H9 (cell line): ENCODE measurements around the gene ADSL. TPM values are rescaled to one million over a fixed set of nuclear protein-coding genes. Genes with fewer than 3 reads are reported as not detected.

ENCODE experiments used
- DNase-seq: peaks from one replicate; pipeline ENCODE4 v3.0.0-alpha.2; 2017
- H2AFZ ChIP-seq: one replicate; pipeline ENCODE4 v1.6.1; 2013; ENCODE audit warnings: mild to moderate bottlenecking, low read length, control low read depth, moderate library complexity
- H2AK5ac ChIP-seq: 2 replicates; pipeline ENCODE4 v1.6.1; 2013; ENCODE audit warnings: low read length, control low read depth, mixed read lengths; ENCODE audit not compliant: insufficient read length
- H2BK120ac ChIP-seq: one replicate; pipeline ENCODE4 v1.6.1; 2013; ENCODE audit warnings: low read depth, mild to moderate bottlenecking, low read length, control low read depth, inconsistent platforms; ENCODE audit not compliant: poor library complexity, severe bottlenecking
- H2BK12ac ChIP-seq: 2 replicates; pipeline ENCODE4 v1.6.1; 2013; ENCODE audit warnings: low read length, control low read depth, mixed read lengths, low read depth; ENCODE audit not compliant: insufficient read length
- H2BK15ac ChIP-seq: 2 replicates; pipeline ENCODE4 v1.6.1; 2013; ENCODE audit warnings: low read depth, low read length, control low read depth
- H2BK20ac ChIP-seq: one replicate; pipeline ENCODE4 v1.6.1; 2013; ENCODE audit warnings: low read depth, mild to moderate bottlenecking, low read length, control low read depth, inconsistent platforms; ENCODE audit not compliant: poor library complexity, severe bottlenecking
- H2BK5ac ChIP-seq: 2 replicates; pipeline ENCODE4 v1.6.1; 2013; ENCODE audit warnings: low read length, control low read depth, mixed read lengths; ENCODE audit not compliant: insufficient read length
- H3K14ac ChIP-seq: 2 replicates; pipeline ENCODE4 v1.6.1; 2013; ENCODE audit warnings: low read length, control low read depth; ENCODE audit not compliant: insufficient read depth
- H3K18ac ChIP-seq: 2 replicates; pipeline ENCODE4 v1.6.1; 2013; ENCODE audit warnings: low read depth, mild to moderate bottlenecking, mixed read lengths, low read length, control low read depth; ENCODE audit not compliant: insufficient read length
- H3K23ac ChIP-seq: 2 replicates; pipeline ENCODE4 v1.6.1; 2013; ENCODE audit warnings: low read length, control low read depth, mixed read lengths, low read depth; ENCODE audit not compliant: insufficient read length
- H3K23me2 ChIP-seq: 2 replicates; pipeline ENCODE4 v1.6.1; 2013; ENCODE audit warnings: low read depth, mild to moderate bottlenecking, mixed read lengths, low read length, control low read depth; ENCODE audit not compliant: insufficient read length, poor library complexity, severe bottlenecking
- H3K27ac ChIP-seq: 2 replicates; pipeline ENCODE4 v1.5.1; 2013; ENCODE audit warnings: low read length, control low read depth, mixed read lengths, low read depth; ENCODE audit not compliant: insufficient read length
- H3K27me3 ChIP-seq: 2 replicates; pipeline ENCODE4 v1.6.1; 2013; ENCODE audit warnings: low read length, control low read depth, inconsistent platforms; ENCODE audit not compliant: insufficient read depth
- H3K4ac ChIP-seq: 2 replicates; pipeline ENCODE4 v1.6.1; 2013; ENCODE audit warnings: low read depth, mild to moderate bottlenecking, control low read depth, inconsistent platforms, low read length, moderate library complexity
- H3K4me1 ChIP-seq: 2 replicates; pipeline ENCODE4 v1.6.1; 2013; ENCODE audit warnings: low read length, control low read depth, inconsistent platforms; ENCODE audit not compliant: insufficient read depth
- H3K4me2 ChIP-seq: 2 replicates; pipeline ENCODE4 v1.6.1; 2013; ENCODE audit warnings: low read length, control low read depth, mixed read lengths; ENCODE audit not compliant: insufficient read length, insufficient read depth
- H3K56ac ChIP-seq: 2 replicates; pipeline ENCODE4 v1.6.1; 2013; ENCODE audit warnings: low read depth, mild to moderate bottlenecking, mixed read lengths, low read length, control low read depth; ENCODE audit not compliant: insufficient read length
- H3K79me1 ChIP-seq: 2 replicates; pipeline ENCODE4 v1.6.1; 2013; ENCODE audit warnings: low read depth, mild to moderate bottlenecking, moderate library complexity, low read length, control low read depth, inconsistent platforms; ENCODE audit not compliant: insufficient read depth, poor library complexity, severe bottlenecking
- H3K79me2 ChIP-seq: 2 replicates; pipeline ENCODE4 v1.6.1; 2013; ENCODE audit warnings: low read length, control low read depth, inconsistent platforms; ENCODE audit not compliant: insufficient read depth
- H3K9ac ChIP-seq: 2 replicates; pipeline ENCODE4 v1.6.1; 2013; ENCODE audit warnings: low read length, control low read depth, mixed read lengths; ENCODE audit not compliant: insufficient read length; ENCODE audit errors: extremely low read depth
- H3K9me3 ChIP-seq: one replicate; pipeline ENCODE4 v1.6.1; 2013; ENCODE audit warnings: low read depth, low read length, inconsistent platforms; ENCODE audit not compliant: control insufficient read depth
- H3T11ph ChIP-seq: one replicate; pipeline ENCODE4 v1.6.1; 2013; ENCODE audit warnings: mild to moderate bottlenecking, low read length, control low read depth, inconsistent platforms
- H4K20me1 ChIP-seq: one replicate; pipeline ENCODE4 v1.6.1; 2013; ENCODE audit not compliant: control insufficient read depth, insufficient read length, insufficient read depth
- H4K5ac ChIP-seq: 2 replicates; pipeline ENCODE4 v1.6.1; 2013; ENCODE audit warnings: low read depth, mild to moderate bottlenecking, mixed read lengths, low read length, control low read depth; ENCODE audit not compliant: insufficient read length
- H4K8ac ChIP-seq: replicated peaks from 2 replicates; pipeline ENCODE4 v1.6.1; 2013; ENCODE audit warnings: low read length, control low read depth, mixed read lengths, low read depth; ENCODE audit not compliant: insufficient read length
- H4K91ac ChIP-seq: 2 replicates; pipeline ENCODE4 v1.6.1; 2013; ENCODE audit warnings: low read depth, mild to moderate bottlenecking, moderate library complexity, mixed read lengths, low read length, control low read depth; ENCODE audit not compliant: insufficient read length
- H3K27ac Mint-ChIP-seq, 3 experiments: 2 replicates in 2 of 3; 3 replicates in 1 of 3; pipeline ENCODE4 v1.8.0; 2020 to 2021; ENCODE audit warnings: mixed read lengths in 3 of 3, mild to moderate bottlenecking in 1 of 3, moderate library complexity in 1 of 3
- H3K27me3 Mint-ChIP-seq: 2 replicates; pipeline ENCODE4 v1.8.0; 2021; ENCODE audit warnings: low read depth, mild to moderate bottlenecking, moderate library complexity, mixed read lengths
- H3K36me3 Mint-ChIP-seq, 3 experiments: 2 replicates in 2 of 3; 3 replicates in 1 of 3; pipeline ENCODE4 v1.8.0; 2020 to 2021; ENCODE audit warnings: low read depth in 3 of 3, mixed read lengths in 3 of 3; ENCODE audit not compliant: insufficient read depth in 1 of 3
- H3K4me1 Mint-ChIP-seq, 2 experiments: 2 replicates each; pipeline ENCODE4 v1.8.0; 2020; ENCODE audit warnings: mixed read lengths in 2 of 2
- H3K4me3 Mint-ChIP-seq, 2 experiments: 2 replicates in 1 of 2; 3 replicates in 1 of 2; pipeline ENCODE4 v1.8.0; 2020 to 2021; ENCODE audit warnings: mild to moderate bottlenecking in 2 of 2, mixed read lengths in 2 of 2, moderate library complexity in 1 of 2
- H3K9me3 Mint-ChIP-seq, 2 experiments: 2 replicates in 1 of 2; 3 replicates in 1 of 2; pipeline ENCODE4 v1.8.0; 2020; ENCODE audit warnings: mild to moderate bottlenecking in 2 of 2, mixed read lengths in 2 of 2, moderate library complexity in 1 of 2
- WGBS: extraction: QIAGEN DNeasy Blood & Tissue Kit; methylation state at CpG from one replicate; pipeline ENCODE4 v1.1.7; 2013; ENCODE audit warnings: missing lambda C conversion rate, low lambda C conversion rate, mixed read lengths; ENCODE audit not compliant: insufficient read length; ENCODE audit errors: extremely low coverage; 5-methylcytosine and 5-hydroxymethylcytosine counted together
- total RNA-seq: library from RNA; stranded (reverse); gene quantifications from 2 replicates; pipeline ENCODE4 v1.2.1, GENCODE V29; 2021
- TF ChIP-seq, protein P1 (sequence below): fragments of 200-600 bp; sonication (generic); conservative IDR thresholded peaks from 3 replicates; pipeline ENCODE4 v1.8.0; 2021; ENCODE audit warnings: antibody characterized with exemption, mild to moderate bottlenecking

ADSL gene
- total RNA-seq, 1 experiment from 2014 or later: 175 TPM

GRCh38 chr22:40416636-40417035 is 70.3 kb downstream of the ADSL start:
- Histone ChIP-seq H3K14ac (no peak overlapping the region), H2BK120ac (no peak overlapping the region), H2AK5ac (no peak overlapping the region), H4K8ac (no peak overlapping the region), H2BK12ac (no peak overlapping the region), H2BK15ac (no peak overlapping the region), H3K79me2 (no peaks in the 10 kb centered on the region), H3K4ac (no peak overlapping the region), H4K5ac (no peak overlapping the region), H3K23me2 (no peaks in the 10 kb centered on the region), H4K91ac (no peak overlapping the region), H3K27ac (no peak overlapping the region), H2AFZ (no peak overlapping the region), H3K79me1 (no peaks in the 10 kb centered on the region), H4K20me1 (no peaks in the 10 kb centered on the region), H3K9me3 (no peaks in the 10 kb centered on the region), H2BK5ac (no peak overlapping the region), H3K23ac (no peak overlapping the region), H3T11ph (no peak overlapping the region), H3K27me3 (no peaks in the 10 kb centered on the region), H2BK20ac (no peak overlapping the region), H3K56ac (no peak overlapping the region), H3K9ac (no peak overlapping the region), H3K4me2 (no peak overlapping the region), H3K4me1 (no peaks in the 10 kb centered on the region), H3K18ac (no peak overlapping the region)
- H3K4me3 Mint-ChIP-seq: no peak overlapping the region
- TF ChIP-seq, protein P1, sequence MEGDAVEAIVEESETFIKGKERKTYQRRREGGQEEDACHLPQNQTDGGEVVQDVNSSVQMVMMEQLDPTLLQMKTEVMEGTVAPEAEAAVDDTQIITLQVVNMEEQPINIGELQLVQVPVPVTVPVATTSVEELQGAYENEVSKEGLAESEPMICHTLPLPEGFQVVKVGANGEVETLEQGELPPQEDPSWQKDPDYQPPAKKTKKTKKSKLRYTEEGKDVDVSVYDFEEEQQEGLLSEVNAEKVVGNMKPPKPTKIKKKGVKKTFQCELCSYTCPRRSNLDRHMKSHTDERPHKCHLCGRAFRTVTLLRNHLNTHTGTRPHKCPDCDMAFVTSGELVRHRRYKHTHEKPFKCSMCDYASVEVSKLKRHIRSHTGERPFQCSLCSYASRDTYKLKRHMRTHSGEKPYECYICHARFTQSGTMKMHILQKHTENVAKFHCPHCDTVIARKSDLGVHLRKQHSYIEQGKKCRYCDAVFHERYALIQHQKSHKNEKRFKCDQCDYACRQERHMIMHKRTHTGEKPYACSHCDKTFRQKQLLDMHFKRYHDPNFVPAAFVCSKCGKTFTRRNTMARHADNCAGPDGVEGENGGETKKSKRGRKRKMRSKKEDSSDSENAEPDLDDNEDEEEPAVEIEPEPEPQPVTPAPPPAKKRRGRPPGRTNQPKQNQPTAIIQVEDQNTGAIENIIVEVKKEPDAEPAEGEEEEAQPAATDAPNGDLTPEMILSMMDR: no peak
- peak overlapping the region in 2 of 3 experiments; percentile 2 to 40; a peak in 1 of 7 replicates for H3K27ac Mint-ChIP-seq
- H3K9me3 Mint-ChIP-seq: no peaks in the 10 kb centered on the region
- DNase-seq: no peak
- H3K27me3 Mint-ChIP-seq: no peaks in the 10 kb centered on the region; the same call in 1 of the 2 replicates
- H3K36me3 Mint-ChIP-seq: peaks cover 22 to 51% (median 46%) of the 10 kb centered on the region in 3 experiments
- H3K4me1 Mint-ChIP-seq: 0 out of 4 replicates have a peak, but pooled peaks cover 2 to 6% of the 10 kb centered on the region in 2 experiments
- WGBS: no CpG with 5 or more reads among the region's 11 CpGs
